Loucy (cell line): ENCODE results near the gene ARHGAP45.

Source experiments
- H2AFZ ChIP-seq: fragments of 200-600 bp; sonication (generic); 2 replicates; pipeline ENCODE4 v1.6.0; 2016; ENCODE audit warnings: antibody characterized with exemption, mild to moderate bottlenecking, low read length, moderate library complexity
- H3F3A ChIP-seq: fragments of 200-600 bp; 2 replicates; pipeline ENCODE4 v1.6.0; 2016; ENCODE audit warnings: antibody characterized with exemption, low read depth, mild to moderate bottlenecking
- H3K27me3 ChIP-seq: fragments of 200-600 bp; sonication (generic); 2 replicates; pipeline ENCODE4 v1.6.1; 2014; ENCODE audit warnings: low read length, mild to moderate bottlenecking; ENCODE audit not compliant: insufficient read depth, poor library complexity, severe bottlenecking
- H3K36me3 ChIP-seq: fragments of 200-600 bp; sonication (generic); 2 replicates; pipeline ENCODE4 v1.6.1; 2016; ENCODE audit warnings: low read length; ENCODE audit not compliant: insufficient read depth
- H3K4me1 ChIP-seq: fragments of 200-600 bp; sonication (generic); 2 replicates; pipeline ENCODE4 v1.5.1; 2014; ENCODE audit warnings: low read length, mild to moderate bottlenecking; ENCODE audit not compliant: insufficient read depth, poor library complexity, severe bottlenecking
- H3K4me2 ChIP-seq: fragments of 200-600 bp; sonication (generic); 2 replicates; pipeline ENCODE4 v1.6.0; 2014; ENCODE audit warnings: antibody characterized with exemption, low read length, low read depth, mild to moderate bottlenecking; ENCODE audit not compliant: poor library complexity, severe bottlenecking
- H3K4me3 ChIP-seq: fragments of 200-600 bp; sonication (generic); 2 replicates; pipeline ENCODE4 v1.5.1; 2014; ENCODE audit warnings: low read length, mild to moderate bottlenecking, mixed read lengths; ENCODE audit not compliant: poor library complexity, severe bottlenecking
- H3K79me2 ChIP-seq: fragments of 200-600 bp; sonication (generic); 2 replicates; pipeline ENCODE4 v1.6.1; 2014; ENCODE audit warnings: low read length; ENCODE audit not compliant: insufficient read depth
- H3K9ac ChIP-seq: fragments of 200-600 bp; sonication (generic); 2 replicates; pipeline ENCODE4 v1.6.0; 2014; ENCODE audit warnings: mild to moderate bottlenecking, low read depth, low read length, moderate library complexity; ENCODE audit not compliant: poor library complexity, severe bottlenecking
- H3K9me2 ChIP-seq: fragments of 200-600 bp; sonication (generic); replicated peaks from 2 replicates; pipeline ENCODE4 v1.6.1; 2016; ENCODE audit warnings: low read depth, low read length, mixed read lengths
- H3K9me3 ChIP-seq: fragments of 200-600 bp; sonication (generic); 2 replicates; pipeline ENCODE4 v1.6.1; 2014; ENCODE audit warnings: mild to moderate bottlenecking, antibody characterized with exemption, low read length, low read depth; ENCODE audit not compliant: insufficient read depth
- H4K20me1 ChIP-seq: fragments of 200-600 bp; sonication (generic); 2 replicates; pipeline ENCODE4 v1.6.0; 2014; ENCODE audit warnings: antibody characterized with exemption, low read length, mild to moderate bottlenecking; ENCODE audit not compliant: insufficient read depth, poor library complexity, severe bottlenecking
- EZH2phosphoT487 ChIP-seq: fragments of 200-600 bp; IDR thresholded peaks from 2 replicates; pipeline ENCODE4 v1.6.1; 2018; ENCODE audit warnings: antibody characterized with exemption, mild to moderate bottlenecking, moderate library complexity, borderline replicate concordance
- TF ChIP-seq, protein P1 (sequence below): fragments of 200-600 bp; sonication (generic); conservative IDR thresholded peaks from 2 replicates; pipeline ENCODE4 v1.5.1; 2014; ENCODE audit warnings: mild to moderate bottlenecking, antibody characterized with exemption, low read length

The ARHGAP45 gene

DNA sequence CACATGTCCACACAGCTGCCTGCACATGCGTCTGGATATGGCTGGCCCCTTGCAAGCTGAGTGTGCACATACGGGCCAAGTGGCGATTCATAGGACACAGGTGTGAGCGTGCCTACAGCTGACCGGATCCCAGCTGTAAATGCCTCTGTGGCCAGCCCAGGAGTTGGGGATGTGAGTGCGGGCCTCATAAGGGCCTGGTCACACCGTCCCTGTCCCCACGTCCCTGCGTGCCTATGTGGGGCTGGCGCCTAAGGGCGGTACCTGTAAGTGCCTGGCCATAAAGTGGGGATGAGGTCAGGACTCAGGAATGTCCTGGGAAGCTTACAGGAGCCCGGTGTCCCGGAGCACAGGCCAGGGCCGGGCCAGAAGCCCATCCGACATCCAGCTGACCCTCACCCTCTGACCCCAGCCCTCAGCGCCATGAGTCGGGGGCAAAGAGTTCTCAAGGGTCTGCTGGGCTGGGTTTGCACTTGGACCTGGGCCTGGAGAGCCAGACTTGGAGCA lies 1.3 kb upstream of the ARHGAP45 start:
- Histone ChIP-seq H3F3A (no peaks in the 10 kb centered on the region), H3K9me2 (no peaks in the 10 kb centered on the region), H3K9ac (no peak overlapping the region), H3K36me3 (no peaks in the 10 kb centered on the region), H3K27me3 (no peaks in the 10 kb centered on the region), H3K4me1 (peaks cover 23% of the 10 kb centered on the region), H3K9me3 (no peaks in the 10 kb centered on the region), H4K20me1 (peaks cover 3% of the 10 kb centered on the region), H3K4me3 (peak overlapping the region; percentile 40), H2AFZ (no peak overlapping the region), H3K4me2 (peak overlapping the region; percentile 86), H3K79me2 (peaks cover 30% of the 10 kb centered on the region; the same call in 1 of the 2 replicates)
- TF ChIP-seq, protein P1, sequence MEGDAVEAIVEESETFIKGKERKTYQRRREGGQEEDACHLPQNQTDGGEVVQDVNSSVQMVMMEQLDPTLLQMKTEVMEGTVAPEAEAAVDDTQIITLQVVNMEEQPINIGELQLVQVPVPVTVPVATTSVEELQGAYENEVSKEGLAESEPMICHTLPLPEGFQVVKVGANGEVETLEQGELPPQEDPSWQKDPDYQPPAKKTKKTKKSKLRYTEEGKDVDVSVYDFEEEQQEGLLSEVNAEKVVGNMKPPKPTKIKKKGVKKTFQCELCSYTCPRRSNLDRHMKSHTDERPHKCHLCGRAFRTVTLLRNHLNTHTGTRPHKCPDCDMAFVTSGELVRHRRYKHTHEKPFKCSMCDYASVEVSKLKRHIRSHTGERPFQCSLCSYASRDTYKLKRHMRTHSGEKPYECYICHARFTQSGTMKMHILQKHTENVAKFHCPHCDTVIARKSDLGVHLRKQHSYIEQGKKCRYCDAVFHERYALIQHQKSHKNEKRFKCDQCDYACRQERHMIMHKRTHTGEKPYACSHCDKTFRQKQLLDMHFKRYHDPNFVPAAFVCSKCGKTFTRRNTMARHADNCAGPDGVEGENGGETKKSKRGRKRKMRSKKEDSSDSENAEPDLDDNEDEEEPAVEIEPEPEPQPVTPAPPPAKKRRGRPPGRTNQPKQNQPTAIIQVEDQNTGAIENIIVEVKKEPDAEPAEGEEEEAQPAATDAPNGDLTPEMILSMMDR, result no peak
- TF ChIP-seq EZH2phosphoT487, result no peak

DNA sequence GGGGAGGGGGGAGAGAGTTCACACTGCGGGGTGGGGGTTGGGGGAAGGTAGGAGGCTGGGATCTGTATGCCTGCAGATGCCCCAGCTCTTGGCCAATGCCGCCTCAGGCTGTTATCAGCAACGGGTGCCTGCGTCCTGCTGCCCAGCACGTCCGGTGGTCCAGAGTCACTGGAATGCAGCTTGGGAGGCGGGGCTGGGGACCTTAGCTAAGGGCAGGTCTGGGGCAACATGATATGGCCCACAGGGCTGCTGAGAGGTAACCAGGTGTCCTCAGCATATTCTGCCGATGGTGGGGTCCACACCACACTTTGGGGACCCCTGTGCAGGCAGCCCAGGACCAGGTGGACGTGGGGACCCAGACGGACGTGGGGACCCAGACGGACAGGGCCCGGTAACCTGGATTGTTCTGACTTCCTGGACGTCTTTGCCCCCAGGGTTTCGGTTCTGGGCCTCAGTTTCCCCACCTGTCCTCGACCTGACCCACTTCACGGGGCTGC lies 668 bp upstream of the ARHGAP45 start:
- H3K4me3 ChIP-seq, result peak overlapping the region; percentile 84

DNA sequence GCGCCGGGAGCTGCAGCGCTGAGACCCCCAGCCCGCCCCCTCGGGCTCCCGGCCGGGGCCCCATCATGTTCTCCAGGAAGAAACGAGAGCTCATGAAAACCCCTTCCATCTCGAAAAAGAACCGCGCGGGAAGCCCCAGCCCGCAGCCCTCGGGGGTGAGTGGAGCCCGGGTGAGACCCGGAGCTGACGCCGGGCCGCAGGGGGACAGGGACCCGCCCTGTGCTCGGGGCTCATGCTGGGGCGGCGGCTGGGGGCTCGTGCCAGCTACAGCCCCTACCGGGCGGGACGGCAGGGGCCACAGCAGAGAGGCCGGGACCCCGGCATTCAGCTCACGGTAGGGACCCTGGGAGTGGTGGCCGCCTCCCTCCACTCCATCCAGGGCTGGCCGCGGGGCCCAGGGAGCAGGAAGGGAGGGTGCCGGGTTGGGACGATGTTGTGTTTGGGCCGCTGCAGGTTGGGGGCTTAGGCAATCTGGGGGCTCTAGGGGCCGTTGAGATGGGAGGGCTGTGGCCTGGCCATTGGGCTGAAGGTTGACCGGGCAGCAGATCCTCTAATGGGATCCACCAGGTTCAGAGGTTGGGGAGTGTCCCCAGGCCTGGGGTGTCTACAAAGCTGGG lies 482 bp downstream of the ARHGAP45 start:
- Histone ChIP-seq H3K4me3 (peak overlapping the region; percentile 84), H3K9me2 (no peaks in the 10 kb centered on the region), H3K79me2 (peaks cover 38% of the 10 kb centered on the region; the same call in 1 of the 2 replicates), H3K4me1 (peaks cover 23% of the 10 kb centered on the region), H3K9me3 (no peaks in the 10 kb centered on the region), H2AFZ (peak overlapping the region; percentile 38), H3F3A (no peaks in the 10 kb centered on the region), H3K4me2 (peak overlapping the region; percentile 86), H4K20me1 (peaks cover 3% of the 10 kb centered on the region), H3K27me3 (no peaks in the 10 kb centered on the region), H3K36me3 (no peaks in the 10 kb centered on the region), H3K9ac (peak overlapping the region; percentile 80)
- TF ChIP-seq EZH2phosphoT487, result no peak
- TF ChIP-seq, protein P1, result no peak

More for the DNA sequence above, 668 bp upstream of the ARHGAP45 start:
- no peaks in the 10 kb centered on the region for H3K27me3 ChIP-seq
- no peaks in the 10 kb centered on the region for H3K9me3 ChIP-seq
- H3K4me2 ChIP-seq, result peak overlapping the region; percentile 86
- no peak overlapping the region for H2AFZ ChIP-seq
- no peaks in the 10 kb centered on the region for H3F3A ChIP-seq
- TF ChIP-seq EZH2phosphoT487, result no peak
- TF ChIP-seq, protein P1, result no peak
- peaks cover 34% of the 10 kb centered on the region; the same call in 1 of the 2 replicates for H3K79me2 ChIP-seq
- peaks cover 3% of the 10 kb centered on the region for H4K20me1 ChIP-seq
- no peaks in the 10 kb centered on the region for H3K36me3 ChIP-seq
- H3K9ac ChIP-seq, result peak overlapping the region; percentile 80
- peaks cover 23% of the 10 kb centered on the region for H3K4me1 ChIP-seq
- no peaks in the 10 kb centered on the region for H3K9me2 ChIP-seq
